ENCODE measurements around the gene BPIFB1. TPM values are rescaled to one million over a fixed set of nuclear protein-coding genes. Genes with fewer than 3 reads are reported as not detected.

BPIFB1 gene
- total RNA-seq, 1 donor from 2014 or later = not detected

- DNase-seq (ENCODE audit: low spot score) = no peak
Observed at GRCh38 chr20:33251496-33251895, 31.5 kb upstream of the BPIFB1 start.

DNA sequence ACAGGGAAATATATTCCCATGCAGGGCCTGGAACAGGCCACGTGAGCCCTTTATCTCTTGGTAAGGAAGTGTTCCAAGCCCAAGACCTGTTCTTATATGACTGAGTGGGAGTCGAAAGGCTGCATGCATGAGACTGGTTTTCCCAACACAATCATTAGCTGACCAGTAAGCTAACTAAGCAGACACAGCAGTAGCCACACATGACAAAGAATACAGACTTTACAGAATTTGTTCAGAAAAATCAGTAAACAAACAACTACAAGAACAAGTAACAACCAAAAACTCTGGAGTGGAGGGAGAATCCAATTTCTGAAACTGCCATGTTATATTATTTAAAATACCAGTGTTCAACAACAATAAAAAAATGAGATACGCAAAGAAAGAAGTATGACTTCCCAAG, 30.6 kb upstream of the BPIFB1 start:
- DNase-seq (ENCODE audit: low spot score) = no peak
- Mint-ChIP-seq H3K4me1 (ENCODE audit: low read depth) (no peaks in the 10 kb centered on the region), H3K9me3 (no peaks in the 10 kb centered on the region), H3K27ac (no peak overlapping the region), H3K27me3 (ENCODE audit: low read depth) (peaks cover 19% of the 10 kb centered on the region), H3K36me3 (ENCODE audit: low read depth) (no peaks in the 10 kb centered on the region), H3K4me3 (ENCODE audit: low read depth) (no peak overlapping the region)
- intact Hi-C loops (cut with micrococcal nuclease) = no loop called here

More at GRCh38 chr20:33251496-33251895, 31.5 kb upstream of the BPIFB1 start:
- intact Hi-C loops (cut with micrococcal nuclease) = no loop called here
- Mint-ChIP-seq H3K4me3 (ENCODE audit: low read depth) (no peak overlapping the region), H3K9me3 (no peaks in the 10 kb centered on the region), H3K27ac (no peak overlapping the region), H3K4me1 (ENCODE audit: low read depth) (no peaks in the 10 kb centered on the region), H3K36me3 (ENCODE audit: low read depth) (no peaks in the 10 kb centered on the region), H3K27me3 (ENCODE audit: low read depth) (peaks cover 16% of the 10 kb centered on the region)

DNA sequence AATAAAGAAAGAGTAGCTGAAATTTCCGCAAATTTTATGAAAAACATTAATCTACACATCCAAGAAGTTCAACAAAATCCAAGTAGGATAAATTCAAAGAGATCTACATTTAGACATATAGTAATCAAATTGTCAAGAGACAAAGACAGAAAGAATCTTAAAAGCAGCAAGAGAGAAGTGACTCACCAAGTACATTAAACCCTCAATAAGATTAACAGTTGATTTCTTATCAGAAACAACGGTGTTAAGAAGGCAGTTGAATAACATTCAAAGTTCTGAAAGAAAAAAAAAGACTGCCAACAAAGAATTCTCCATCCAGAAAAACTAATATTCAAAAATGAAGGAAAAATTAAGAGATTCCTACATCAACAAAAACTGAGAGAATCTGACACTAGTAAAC, 28.0 kb upstream of the BPIFB1 start:
- H3K4me3 Mint-ChIP-seq (ENCODE audit: low read depth) = no peak overlapping the region
- H3K9me3 Mint-ChIP-seq = no peaks in the 10 kb centered on the region
- H3K27ac Mint-ChIP-seq = no peak overlapping the region
- H3K36me3 Mint-ChIP-seq (ENCODE audit: low read depth) = no peaks in the 10 kb centered on the region
- peaks cover 24% of the 10 kb centered on the region for H3K27me3 Mint-ChIP-seq (ENCODE audit: low read depth)
- DNase-seq (ENCODE audit: low spot score) = no peak
- no peaks in the 10 kb centered on the region for H3K4me1 Mint-ChIP-seq (ENCODE audit: low read depth)
- intact Hi-C loops (cut with micrococcal nuclease) = no loop called here

- intact Hi-C loops (cut with micrococcal nuclease) = no loop called here
- Mint-ChIP-seq H3K4me3 (ENCODE audit: low read depth) (no peak overlapping the region), H3K4me1 (ENCODE audit: low read depth) (peaks cover 3% of the 10 kb centered on the region), H3K9me3 (no peaks in the 10 kb centered on the region), H3K27me3 (ENCODE audit: low read depth) (peaks cover 37% of the 10 kb centered on the region), H3K36me3 (ENCODE audit: low read depth) (no peaks in the 10 kb centered on the region), H3K27ac (no peak overlapping the region)
- DNase-seq (ENCODE audit: low spot score) = no peak
Observed at GRCh38 chr20:33257237-33257636, 25.8 kb upstream of the BPIFB1 start.

- Mint-ChIP-seq H3K9me3 (no peaks in the 10 kb centered on the region), H3K4me3 (ENCODE audit: low read depth) (no peak overlapping the region), H3K4me1 (ENCODE audit: low read depth) (peaks cover 3% of the 10 kb centered on the region), H3K27ac (no peak overlapping the region), H3K36me3 (ENCODE audit: low read depth) (no peaks in the 10 kb centered on the region), H3K27me3 (ENCODE audit: low read depth) (peaks cover 32% of the 10 kb centered on the region)
- intact Hi-C loops (cut with micrococcal nuclease) = no loop called here
- DNase-seq (ENCODE audit: low spot score) = no peak
Observed at GRCh38 chr20:33259371-33259770, 23.6 kb upstream of the BPIFB1 start.

GRCh38 chr20:33261465-33261864, 21.5 kb upstream of the BPIFB1 start:
- DNase-seq (ENCODE audit: low spot score) = no peak
- peaks cover 21% of the 10 kb centered on the region for H3K27me3 Mint-ChIP-seq (ENCODE audit: low read depth)
- H3K36me3 Mint-ChIP-seq (ENCODE audit: low read depth) = no peaks in the 10 kb centered on the region
- no peak overlapping the region for H3K4me3 Mint-ChIP-seq (ENCODE audit: low read depth)
- peaks cover 3% of the 10 kb centered on the region for H3K4me1 Mint-ChIP-seq (ENCODE audit: low read depth)
- intact Hi-C loops (cut with micrococcal nuclease) = no loop called here
- H3K9me3 Mint-ChIP-seq = no peaks in the 10 kb centered on the region
- H3K27ac Mint-ChIP-seq = no peak overlapping the region

GRCh38 chr20:33262658-33263065, 20.4 kb upstream of the BPIFB1 start:
- Mint-ChIP-seq H3K36me3 (ENCODE audit: low read depth) (no peaks in the 10 kb centered on the region), H3K4me1 (ENCODE audit: low read depth) (peaks cover 3% of the 10 kb centered on the region), H3K4me3 (ENCODE audit: low read depth) (no peak overlapping the region), H3K27ac (no peak overlapping the region), H3K9me3 (no peaks in the 10 kb centered on the region), H3K27me3 (ENCODE audit: low read depth) (peaks cover 18% of the 10 kb centered on the region)
- no peak for DNase-seq (ENCODE audit: low spot score)
- intact Hi-C loops (cut with micrococcal nuclease) = no loop called here

DNA sequence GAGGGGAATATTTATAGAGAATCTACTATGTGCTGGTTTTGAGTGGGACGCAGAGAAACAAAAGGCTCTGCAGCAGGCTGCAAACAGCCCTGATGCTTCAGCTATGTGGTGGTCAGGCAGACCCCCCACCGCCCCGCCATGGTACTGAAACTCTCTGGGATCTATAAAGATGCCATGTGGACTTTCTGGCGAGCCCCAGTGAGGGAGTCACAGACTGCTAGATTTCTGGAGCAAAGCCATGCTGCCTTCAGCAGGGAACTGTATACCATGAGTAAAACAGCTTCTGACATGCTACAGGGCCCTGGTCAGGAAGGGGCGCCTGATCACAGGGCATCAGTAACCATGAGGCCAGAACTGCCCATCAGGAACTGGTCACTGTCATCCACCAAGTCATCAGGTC, 19.2 kb upstream of the BPIFB1 start:
- no peak overlapping the region for H3K4me3 Mint-ChIP-seq (ENCODE audit: low read depth)
- H3K9me3 Mint-ChIP-seq = no peaks in the 10 kb centered on the region
- DNase-seq (ENCODE audit: low spot score) = no peak
- peaks cover 17% of the 10 kb centered on the region for H3K27me3 Mint-ChIP-seq (ENCODE audit: low read depth)
- peaks cover 3% of the 10 kb centered on the region for H3K4me1 Mint-ChIP-seq (ENCODE audit: low read depth)
- intact Hi-C loops (cut with micrococcal nuclease) = no loop called here
- no peak overlapping the region for H3K27ac Mint-ChIP-seq
- no peaks in the 10 kb centered on the region for H3K36me3 Mint-ChIP-seq (ENCODE audit: low read depth)

GRCh38 chr20:33267701-33268100, 15.3 kb upstream of the BPIFB1 start:
- no peak overlapping the region for H3K27ac Mint-ChIP-seq
- H3K9me3 Mint-ChIP-seq = no peaks in the 10 kb centered on the region
- H3K4me1 Mint-ChIP-seq (ENCODE audit: low read depth) = no peaks in the 10 kb centered on the region
- no peak overlapping the region for H3K4me3 Mint-ChIP-seq (ENCODE audit: low read depth)
- intact Hi-C loops (cut with micrococcal nuclease) = no loop called here
- no peaks in the 10 kb centered on the region for H3K36me3 Mint-ChIP-seq (ENCODE audit: low read depth)
- DNase-seq (ENCODE audit: low spot score) = no peak
- peaks cover 2% of the 10 kb centered on the region for H3K27me3 Mint-ChIP-seq (ENCODE audit: low read depth)

DNA sequence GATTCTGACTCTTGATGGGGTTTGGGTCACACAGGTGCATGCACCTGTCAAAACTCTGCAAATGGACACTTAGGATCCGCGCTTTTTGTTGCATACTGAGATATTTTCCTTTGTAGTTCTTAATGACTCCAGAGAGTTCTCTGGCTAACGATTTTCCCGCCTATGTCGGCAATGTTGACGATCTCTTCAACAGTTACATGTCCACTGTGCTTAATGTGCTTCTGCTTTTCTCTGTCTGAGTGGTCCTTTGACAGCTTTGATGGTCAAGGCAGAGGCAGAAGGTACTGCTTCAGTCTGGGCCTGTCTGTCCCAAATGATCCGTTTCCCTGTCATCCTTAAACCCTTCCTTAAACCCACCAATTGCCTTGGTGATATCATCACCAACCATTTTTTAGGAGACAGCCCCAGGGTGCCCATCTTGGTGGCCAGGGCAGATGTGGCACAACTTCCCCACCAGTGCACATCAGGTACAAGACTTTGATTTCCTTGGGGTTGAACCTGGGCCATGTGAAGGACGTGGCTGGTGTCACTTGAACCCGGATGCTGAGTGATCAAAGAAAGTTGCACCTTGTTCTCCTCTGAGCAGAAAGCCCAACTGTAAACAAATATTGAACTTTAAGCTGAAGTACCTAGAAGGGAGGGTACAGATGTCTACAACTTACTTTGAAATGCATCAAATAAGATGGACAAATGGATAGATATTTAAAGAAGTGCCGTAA, 10.7 kb upstream of the BPIFB1 start:
- no peak for DNase-seq (ENCODE audit: low spot score)
- Mint-ChIP-seq H3K27me3 (ENCODE audit: low read depth) (peaks cover 2% of the 10 kb centered on the region), H3K27ac (no peak overlapping the region), H3K4me3 (ENCODE audit: low read depth) (no peak overlapping the region), H3K36me3 (ENCODE audit: low read depth) (no peaks in the 10 kb centered on the region), H3K4me1 (ENCODE audit: low read depth) (no peaks in the 10 kb centered on the region), H3K9me3 (no peaks in the 10 kb centered on the region)
- intact Hi-C loops (cut with micrococcal nuclease) = no loop called here

- no peaks in the 10 kb centered on the region for H3K36me3 Mint-ChIP-seq (ENCODE audit: low read depth)
- no peaks in the 10 kb centered on the region for H3K9me3 Mint-ChIP-seq
- no peak for DNase-seq (ENCODE audit: low spot score)
- no peak overlapping the region for H3K27ac Mint-ChIP-seq
- H3K27me3 Mint-ChIP-seq (ENCODE audit: low read depth) = peaks cover 2% of the 10 kb centered on the region
- intact Hi-C loops (cut with micrococcal nuclease) = no loop called here
- no peak overlapping the region for H3K4me3 Mint-ChIP-seq (ENCODE audit: low read depth)
- no peaks in the 10 kb centered on the region for H3K4me1 Mint-ChIP-seq (ENCODE audit: low read depth)
Observed at GRCh38 chr20:33273117-33273851, 9.7 kb upstream of the BPIFB1 start.

DNA sequence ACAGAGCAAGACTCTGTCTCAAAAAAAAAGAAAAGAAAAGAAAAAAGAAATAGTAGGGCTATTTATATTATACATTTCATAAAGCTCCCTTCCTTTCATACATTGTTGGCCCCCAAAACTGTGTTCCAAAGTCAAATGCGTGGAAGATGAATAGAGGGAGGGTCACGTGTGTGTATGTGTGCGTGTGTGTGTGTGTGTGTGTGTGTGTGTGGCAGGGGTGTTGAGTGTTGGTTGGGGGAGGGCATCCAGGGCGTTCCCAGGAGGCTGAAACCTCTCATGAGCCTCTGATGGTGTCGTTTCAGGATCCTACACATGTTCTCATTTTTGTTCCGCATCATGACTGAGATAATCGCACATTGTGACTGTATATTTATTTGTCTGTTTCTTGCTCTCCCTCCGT, 7.8 kb upstream of the BPIFB1 start:
- Mint-ChIP-seq H3K27ac (no peak overlapping the region), H3K4me3 (ENCODE audit: low read depth) (no peak overlapping the region), H3K9me3 (no peaks in the 10 kb centered on the region), H3K36me3 (ENCODE audit: low read depth) (no peaks in the 10 kb centered on the region), H3K27me3 (ENCODE audit: low read depth) (peaks cover 2% of the 10 kb centered on the region), H3K4me1 (ENCODE audit: low read depth) (no peaks in the 10 kb centered on the region)
- intact Hi-C loops (cut with micrococcal nuclease) = no loop called here
- DNase-seq (ENCODE audit: low spot score) = no peak

- H3K27me3 Mint-ChIP-seq (ENCODE audit: low read depth) = no peaks in the 10 kb centered on the region
- intact Hi-C loops (cut with micrococcal nuclease) = no loop called here
Observed at GRCh38 chr20:33275871-33276270, 7.1 kb upstream of the BPIFB1 start.

More at GRCh38 chr20:33275871-33276270, 7.1 kb upstream of the BPIFB1 start:
- H3K9me3 Mint-ChIP-seq = no peaks in the 10 kb centered on the region
- H3K4me1 Mint-ChIP-seq (ENCODE audit: low read depth) = no peaks in the 10 kb centered on the region
- no peak overlapping the region for H3K27ac Mint-ChIP-seq
- no peak overlapping the region for H3K4me3 Mint-ChIP-seq (ENCODE audit: low read depth)
- DNase-seq (ENCODE audit: low spot score) = no peak
- H3K36me3 Mint-ChIP-seq (ENCODE audit: low read depth) = no peaks in the 10 kb centered on the region

Measured in activated T-helper 2 cell treated with anti-CD3 and anti-CD28 coated beads, Interferon-gamma antibody, Interleukin-2, Interleukin-4, amounts not matched to agents 10 μg/mL and 5 μg/mL and 100 μg/mL, durations not matched to agents 14 hours and 24 hours and 36 hours (primary cell).